Esophagus muscularis mucosa (tissue), 4 donors: ENCODE results near the gene ZBTB38.

ENCODE experiments used
- EP300 ChIP-seq: sonication (generic); formaldehyde crosslinking; IDR thresholded peaks from one replicate; pipeline ENCODE4 v1.6.1; 2017; ENCODE audit warnings: antibody characterized with exemption
- POLR2A ChIP-seq: fragments of 450-650 bp; IDR thresholded peaks from one replicate; pipeline ENCODE4 v1.6.1; 2017; ENCODE audit warnings: antibody characterized with exemption, moderate library complexity, mild to moderate bottlenecking, low read depth
- TF ChIP-seq, protein P1 (sequence below), 3 experiments: fragments of 200-600 bp in 2 of 3; fragments of 450-650 bp in 1 of 3; sonication (generic) in 2 of 3; IDR thresholded peaks; one replicate each; pipeline ENCODE4 v1.5.1; 2017 to 2019; ENCODE audit warnings: antibody characterized with exemption in 3 of 3, mild to moderate bottlenecking in 2 of 3, moderate library complexity in 1 of 3

DNA sequence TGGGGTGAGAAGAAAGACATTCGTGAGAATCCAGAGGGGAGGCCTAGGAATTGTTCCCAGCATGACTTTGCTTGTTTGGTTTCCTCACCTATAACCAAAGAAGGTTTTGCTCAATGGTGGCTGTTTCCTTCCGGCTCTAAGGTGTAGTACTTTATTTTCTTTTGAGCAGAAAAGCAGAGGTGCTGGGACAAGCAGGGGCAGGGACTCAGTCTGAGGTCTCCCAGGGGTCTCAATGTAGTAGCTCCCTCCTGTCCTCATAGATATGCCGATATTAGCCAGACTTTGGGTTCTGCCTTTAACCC is 41.6 kb downstream of the ZBTB38 start:
- TF ChIP-seq, protein P1, sequence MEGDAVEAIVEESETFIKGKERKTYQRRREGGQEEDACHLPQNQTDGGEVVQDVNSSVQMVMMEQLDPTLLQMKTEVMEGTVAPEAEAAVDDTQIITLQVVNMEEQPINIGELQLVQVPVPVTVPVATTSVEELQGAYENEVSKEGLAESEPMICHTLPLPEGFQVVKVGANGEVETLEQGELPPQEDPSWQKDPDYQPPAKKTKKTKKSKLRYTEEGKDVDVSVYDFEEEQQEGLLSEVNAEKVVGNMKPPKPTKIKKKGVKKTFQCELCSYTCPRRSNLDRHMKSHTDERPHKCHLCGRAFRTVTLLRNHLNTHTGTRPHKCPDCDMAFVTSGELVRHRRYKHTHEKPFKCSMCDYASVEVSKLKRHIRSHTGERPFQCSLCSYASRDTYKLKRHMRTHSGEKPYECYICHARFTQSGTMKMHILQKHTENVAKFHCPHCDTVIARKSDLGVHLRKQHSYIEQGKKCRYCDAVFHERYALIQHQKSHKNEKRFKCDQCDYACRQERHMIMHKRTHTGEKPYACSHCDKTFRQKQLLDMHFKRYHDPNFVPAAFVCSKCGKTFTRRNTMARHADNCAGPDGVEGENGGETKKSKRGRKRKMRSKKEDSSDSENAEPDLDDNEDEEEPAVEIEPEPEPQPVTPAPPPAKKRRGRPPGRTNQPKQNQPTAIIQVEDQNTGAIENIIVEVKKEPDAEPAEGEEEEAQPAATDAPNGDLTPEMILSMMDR (IDR thresholded peaks at IDR 0.05), result no peak
- TF ChIP-seq POLR2A, result no peak
- no peak for TF ChIP-seq EP300
